Activated CD8-positive, alpha-beta memory T cell treated with anti-CD3 and anti-CD28 coated beads, Interleukin-2, amount 10 ng/mL, durations not matched to agents 7 days and 5 days (primary cell): Measurements from ENCODE around the gene RASA4B. TPM values are rescaled to one million over a fixed set of nuclear protein-coding genes. Genes with fewer than 3 reads are reported as not detected.
"Not testable (repeated sequence)": the region's sequence is repeated elsewhere in the genome, so short reads cannot be mapped to it uniquely, and the experiment has no call there.

ENCODE experiments used
- ATAC-seq: fragments of 150-1000 bp; cut with Tn5 transposase; one replicate; pipeline ENCODE4 v1.10.0; 2021; ENCODE audit warnings: moderate library complexity
- CTCF ChIA-PET: fragments of 350-600 bp; sonication (Branson Sonifier 250); formaldehyde crosslinking; loops from one replicate; lab custom pipeline; 2021; ENCODE audit warnings: antibody characterized with exemption; lab: Charles Lee
- DNase-seq: peaks from one replicate; pipeline ENCODE4 v3.0.0-alpha.2; 2020
- H3K27ac Mint-ChIP-seq: one replicate; pipeline ENCODE4 v1.8.0; 2021; ENCODE audit warnings: mild to moderate bottlenecking, mixed read lengths
- H3K27me3 Mint-ChIP-seq: one replicate; pipeline ENCODE4 v1.8.0; 2021; ENCODE audit warnings: mixed read lengths
- H3K36me3 Mint-ChIP-seq: one replicate; pipeline ENCODE4 v1.8.0; 2021; ENCODE audit warnings: mild to moderate bottlenecking, mixed read lengths
- H3K4me1 Mint-ChIP-seq: one replicate; pipeline ENCODE4 v1.8.0; 2021; ENCODE audit warnings: mixed read lengths
- H3K4me3 Mint-ChIP-seq: one replicate; pipeline ENCODE4 v1.8.0; 2021; ENCODE audit warnings: mild to moderate bottlenecking, moderate library complexity, mixed read lengths
- H3K9me3 Mint-ChIP-seq: one replicate; pipeline ENCODE4 v1.8.0; 2022; ENCODE audit warnings: low read depth, mixed read lengths
- total RNA-seq, 2 experiments: library from RNA; stranded (reverse); gene quantifications; one replicate each; pipeline ENCODE4 v1.2.3, GENCODE V29; 2021

The RASA4B gene
- total RNA-seq, 2 experiments from 2014 or later: 14.8 to 16.7 TPM

GRCh38 chr7:102497308-102497707 is 20.3 kb downstream of the RASA4B start:
- H3K4me1 Mint-ChIP-seq, H3K27me3 Mint-ChIP-seq, ATAC-seq, H3K36me3 Mint-ChIP-seq, H3K27ac Mint-ChIP-seq, DNase-seq, CTCF ChIA-PET, H3K4me3 Mint-ChIP-seq, H3K9me3 Mint-ChIP-seq: not testable (repeated sequence)

- H3K27ac Mint-ChIP-seq, CTCF ChIA-PET, H3K4me1 Mint-ChIP-seq, H3K4me3 Mint-ChIP-seq, H3K9me3 Mint-ChIP-seq, H3K27me3 Mint-ChIP-seq, H3K36me3 Mint-ChIP-seq, ATAC-seq, DNase-seq: not testable (repeated sequence)
Observed at GRCh38 chr7:102496861-102497260, 20.7 kb downstream of the RASA4B start.

- ATAC-seq: peak; percentile 80
- H3K36me3 Mint-ChIP-seq, H3K27ac Mint-ChIP-seq, H3K27me3 Mint-ChIP-seq, H3K4me3 Mint-ChIP-seq, H3K4me1 Mint-ChIP-seq, H3K9me3 Mint-ChIP-seq, CTCF ChIA-PET, DNase-seq: not testable (repeated sequence)
Observed at GRCh38 chr7:102494473-102495149, 23.0 kb downstream of the RASA4B start.

- ATAC-seq: peak; percentile 5
- H3K27me3 Mint-ChIP-seq, H3K4me1 Mint-ChIP-seq, H3K9me3 Mint-ChIP-seq, H3K36me3 Mint-ChIP-seq, H3K4me3 Mint-ChIP-seq, CTCF ChIA-PET, DNase-seq, H3K27ac Mint-ChIP-seq: not testable (repeated sequence)
Observed at GRCh38 chr7:102494026-102494425, 23.6 kb downstream of the RASA4B start.

GRCh38 chr7:102493220-102493935 is 24.2 kb downstream of the RASA4B start:
- H3K36me3 Mint-ChIP-seq, H3K4me3 Mint-ChIP-seq, H3K27me3 Mint-ChIP-seq, H3K27ac Mint-ChIP-seq, CTCF ChIA-PET, H3K4me1 Mint-ChIP-seq, DNase-seq, H3K9me3 Mint-ChIP-seq: not testable (repeated sequence)
- peak; percentile 63 for ATAC-seq

- H3K9me3 Mint-ChIP-seq, H3K27ac Mint-ChIP-seq, H3K4me3 Mint-ChIP-seq, H3K36me3 Mint-ChIP-seq, CTCF ChIA-PET, H3K4me1 Mint-ChIP-seq, H3K27me3 Mint-ChIP-seq: not testable (repeated sequence)
- peak; percentile 49 for ATAC-seq
- DNase-seq: peak; percentile 67
Observed at GRCh38 chr7:102490529-102491075, 27.0 kb downstream of the RASA4B start.

GRCh38 chr7:102484317-102484716 is 33.3 kb downstream of the RASA4B start:
- H3K27me3 Mint-ChIP-seq, H3K4me3 Mint-ChIP-seq, H3K4me1 Mint-ChIP-seq, H3K9me3 Mint-ChIP-seq, ATAC-seq, H3K27ac Mint-ChIP-seq, CTCF ChIA-PET, H3K36me3 Mint-ChIP-seq, DNase-seq: not testable (repeated sequence)

- ATAC-seq, H3K4me3 Mint-ChIP-seq, H3K27ac Mint-ChIP-seq, H3K4me1 Mint-ChIP-seq, H3K36me3 Mint-ChIP-seq, DNase-seq, CTCF ChIA-PET, H3K9me3 Mint-ChIP-seq, H3K27me3 Mint-ChIP-seq: not testable (repeated sequence)
Observed at GRCh38 chr7:102481962-102482361, 35.6 kb downstream of the RASA4B start.

- ATAC-seq, H3K27ac Mint-ChIP-seq, H3K9me3 Mint-ChIP-seq, H3K36me3 Mint-ChIP-seq, H3K4me3 Mint-ChIP-seq, CTCF ChIA-PET, H3K4me1 Mint-ChIP-seq, H3K27me3 Mint-ChIP-seq: not testable (repeated sequence)
- DNase-seq: peak; percentile 46
Observed at GRCh38 chr7:102479982-102480637, 37.5 kb downstream of the RASA4B start.

- H3K27ac Mint-ChIP-seq, H3K4me1 Mint-ChIP-seq, H3K4me3 Mint-ChIP-seq, CTCF ChIA-PET, H3K9me3 Mint-ChIP-seq, DNase-seq, H3K36me3 Mint-ChIP-seq, H3K27me3 Mint-ChIP-seq: not testable (repeated sequence)
- ATAC-seq: peak; percentile 11
Observed at GRCh38 chr7:102479209-102479584, 38.4 kb downstream of the RASA4B start.

GRCh38 chr7:102478314-102479208 is 39.0 kb downstream of the RASA4B start, which contains the start of gene POLR2J:
Gene POLR2J, minus strand, starts transcription at chr7:102478922. Its CDS starts 62 bp downstream, at chr7:102478860.
- peak within 1 kb of the TSS; percentile 88 for H3K27ac Mint-ChIP-seq
- H3K27me3 Mint-ChIP-seq, H3K36me3 Mint-ChIP-seq, CTCF ChIA-PET, H3K4me1 Mint-ChIP-seq, H3K9me3 Mint-ChIP-seq: not testable (repeated sequence)
- ATAC-seq (peak; percentile 93), DNase-seq (peak; percentile 87)
- peak within 1 kb of the TSS; percentile 83 for H3K4me3 Mint-ChIP-seq

- H3K27ac Mint-ChIP-seq, CTCF ChIA-PET, ATAC-seq, H3K4me3 Mint-ChIP-seq, H3K4me1 Mint-ChIP-seq, H3K27me3 Mint-ChIP-seq, H3K9me3 Mint-ChIP-seq, DNase-seq, H3K36me3 Mint-ChIP-seq: not testable (repeated sequence)
Observed at GRCh38 chr7:102474736-102475435, 42.7 kb downstream of the RASA4B start.
